Brain microvascular endothelial cell (primary cell): Measurements from ENCODE around the gene SLC2A2.
A peak's percentile ranks its signal among the peaks of the same experiment; 100 is the strongest.
"Not testable (repeated sequence)": the region's sequence is repeated elsewhere in the genome, so short reads cannot be mapped to it uniquely, and the experiment has no call there.

ENCODE experiments used
- DNase-seq: peaks from one replicate; pipeline ENCODE4 v3.0.0-alpha.2; 2020
- H3K27ac ChIP-seq: fragments of 250-450 bp; sonication (Bioruptor Pico); 2 replicates; pipeline ENCODE4 v1.5.1; 2020; ENCODE audit warnings: mild to moderate bottlenecking, moderate library complexity
- H3K27me3 ChIP-seq: fragments of 250-450 bp; sonication (Bioruptor Pico); replicated peaks from 2 replicates; pipeline ENCODE4 v1.5.1; 2020; ENCODE audit warnings: mild to moderate bottlenecking
- H3K36me3 ChIP-seq: fragments of 250-450 bp; sonication (Bioruptor Pico); replicated peaks from 2 replicates; pipeline ENCODE4 v1.5.1; 2020; ENCODE audit warnings: mild to moderate bottlenecking
- H3K4me3 ChIP-seq: 2 replicates; pipeline ENCODE4 v1.5.1; 2011; ENCODE audit warnings: low read depth, mild to moderate bottlenecking, control low read depth, low read length, moderate library complexity
- in situ Hi-C: cut with HindIII; loops from 2 replicates; pipeline ENCODE4 v1.10.0; 2017; ENCODE audit warnings: low sequenced_read_pairs, low pct_ligation_motif_present
- TF ChIP-seq, protein P1 (sequence below): IDR thresholded peaks from 2 replicates; pipeline ENCODE4 v1.5.1; 2011; ENCODE audit warnings: low read depth, mild to moderate bottlenecking, moderate library complexity, low read length, control low read depth, inconsistent platforms; ENCODE audit errors: missing control alignments

SLC2A2 gene

DNA sequence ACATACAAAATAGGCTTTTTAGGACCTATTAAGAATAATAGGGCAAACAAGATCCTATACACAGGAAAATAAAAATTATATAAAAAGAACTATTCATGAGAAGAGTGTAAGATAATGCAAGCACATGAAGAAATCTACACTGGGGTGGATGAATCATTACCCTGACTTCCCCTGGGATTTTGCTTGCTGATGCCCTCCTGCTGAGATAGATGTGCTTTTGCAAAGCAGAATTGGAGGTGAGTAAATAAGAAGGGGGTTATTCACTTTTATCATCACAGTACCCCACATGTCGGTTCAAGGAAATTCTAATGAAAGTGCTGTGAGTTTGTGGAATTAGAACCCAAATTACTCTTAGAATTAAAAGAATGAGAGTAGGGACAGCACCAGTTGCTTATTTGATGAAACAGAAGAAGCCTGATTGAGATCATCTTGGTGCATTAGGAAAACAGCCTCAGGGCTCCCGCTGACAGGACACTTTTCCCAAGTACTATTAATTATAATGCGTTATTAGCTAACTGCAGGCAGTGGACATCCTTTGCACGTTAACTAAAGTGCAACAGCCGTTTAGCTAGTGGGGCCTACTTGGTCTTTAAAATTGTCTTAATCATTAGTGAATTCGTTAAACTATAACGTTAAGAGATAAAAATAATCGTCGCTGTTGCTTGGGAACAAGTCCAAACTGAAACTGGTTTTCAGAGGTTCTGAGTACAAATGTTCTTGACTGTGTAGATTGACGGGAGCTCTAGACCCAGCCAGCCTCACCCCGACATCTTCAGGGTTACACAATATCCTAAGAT, 48.4 kb downstream of the SLC2A2 start:
- in situ Hi-C loops, result no loop called here
- peak; percentile 82 for DNase-seq
- Histone ChIP-seq H3K4me3 (no peak overlapping the region), H3K27ac (no peak overlapping the region), H3K27me3 (no peaks in the 10 kb centered on the region), H3K36me3 (no peaks in the 10 kb centered on the region)
- TF ChIP-seq, protein P1, sequence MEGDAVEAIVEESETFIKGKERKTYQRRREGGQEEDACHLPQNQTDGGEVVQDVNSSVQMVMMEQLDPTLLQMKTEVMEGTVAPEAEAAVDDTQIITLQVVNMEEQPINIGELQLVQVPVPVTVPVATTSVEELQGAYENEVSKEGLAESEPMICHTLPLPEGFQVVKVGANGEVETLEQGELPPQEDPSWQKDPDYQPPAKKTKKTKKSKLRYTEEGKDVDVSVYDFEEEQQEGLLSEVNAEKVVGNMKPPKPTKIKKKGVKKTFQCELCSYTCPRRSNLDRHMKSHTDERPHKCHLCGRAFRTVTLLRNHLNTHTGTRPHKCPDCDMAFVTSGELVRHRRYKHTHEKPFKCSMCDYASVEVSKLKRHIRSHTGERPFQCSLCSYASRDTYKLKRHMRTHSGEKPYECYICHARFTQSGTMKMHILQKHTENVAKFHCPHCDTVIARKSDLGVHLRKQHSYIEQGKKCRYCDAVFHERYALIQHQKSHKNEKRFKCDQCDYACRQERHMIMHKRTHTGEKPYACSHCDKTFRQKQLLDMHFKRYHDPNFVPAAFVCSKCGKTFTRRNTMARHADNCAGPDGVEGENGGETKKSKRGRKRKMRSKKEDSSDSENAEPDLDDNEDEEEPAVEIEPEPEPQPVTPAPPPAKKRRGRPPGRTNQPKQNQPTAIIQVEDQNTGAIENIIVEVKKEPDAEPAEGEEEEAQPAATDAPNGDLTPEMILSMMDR, result no peak

GRCh38 chr3:170976190-170976519, 50.4 kb downstream of the SLC2A2 start:
- TF ChIP-seq, protein P1, result no peak
- in situ Hi-C loops, result no loop called here
- Histone ChIP-seq H3K36me3 (no peaks in the 10 kb centered on the region), H3K4me3 (no peak overlapping the region), H3K27ac (peak overlapping the region; percentile 1), H3K27me3 (no peaks in the 10 kb centered on the region)
- peak; percentile 58 for DNase-seq

GRCh38 chr3:170975283-170976189, 51.0 kb downstream of the SLC2A2 start:
- DNase-seq, result no peak
- TF ChIP-seq, protein P1, result no peak
- Histone ChIP-seq H3K4me3 (no peak overlapping the region), H3K36me3 (no peaks in the 10 kb centered on the region), H3K27ac (peak overlapping the region; percentile 1), H3K27me3 (no peaks in the 10 kb centered on the region)
- in situ Hi-C loops, result no loop called here

DNA sequence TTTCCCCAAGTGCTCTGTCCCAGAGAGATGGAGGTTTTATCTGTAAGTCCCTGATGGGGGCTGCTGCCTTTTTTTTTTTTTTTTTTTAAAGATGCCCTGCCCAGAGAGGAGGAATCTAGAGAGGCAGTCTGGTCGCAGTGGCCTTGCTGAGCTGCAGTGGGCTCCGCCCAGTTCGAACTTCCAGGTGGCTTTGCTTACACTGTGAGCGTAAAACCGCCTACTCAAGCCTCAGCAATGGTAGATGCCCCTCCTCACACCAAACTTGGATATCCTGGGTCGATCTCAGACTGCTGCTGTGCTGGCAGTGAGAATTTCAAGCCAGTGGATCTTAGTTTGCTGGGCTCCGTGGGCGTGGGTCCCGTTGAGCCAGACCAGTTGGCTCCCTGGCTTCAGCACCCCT, 51.6 kb downstream of the SLC2A2 start:
- in situ Hi-C loops, result no loop called here
- no peak for DNase-seq
- no peak overlapping the region for H3K4me3 ChIP-seq
- H3K27ac ChIP-seq, result no peak overlapping the region
- H3K36me3 ChIP-seq, result no peaks in the 10 kb centered on the region
- TF ChIP-seq, protein P1, result no peak
- H3K27me3 ChIP-seq, result no peaks in the 10 kb centered on the region

DNA sequence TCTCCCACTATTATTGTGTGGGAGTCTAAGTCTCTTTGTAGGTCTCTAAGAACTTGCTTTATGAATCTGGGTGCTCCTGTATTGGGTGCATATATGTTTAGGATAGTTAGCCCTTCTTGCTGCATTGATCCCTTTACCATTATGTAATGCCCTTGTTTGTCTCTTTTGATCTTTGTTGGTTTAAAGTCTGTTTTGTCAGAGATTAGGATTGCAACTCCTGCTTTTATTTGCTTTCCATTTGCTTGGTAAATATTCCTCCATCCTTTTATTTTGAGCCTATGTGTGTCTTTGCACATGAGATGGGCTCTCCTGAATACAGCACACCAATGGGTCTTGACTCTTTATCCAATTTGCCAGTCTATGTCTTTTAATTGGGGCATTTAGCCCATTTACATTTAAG, 53.6 kb downstream of the SLC2A2 start:
- in situ Hi-C loops, H3K36me3 ChIP-seq, DNase-seq, H3K27ac ChIP-seq, H3K4me3 ChIP-seq, H3K27me3 ChIP-seq: not testable (repeated sequence)

DNA sequence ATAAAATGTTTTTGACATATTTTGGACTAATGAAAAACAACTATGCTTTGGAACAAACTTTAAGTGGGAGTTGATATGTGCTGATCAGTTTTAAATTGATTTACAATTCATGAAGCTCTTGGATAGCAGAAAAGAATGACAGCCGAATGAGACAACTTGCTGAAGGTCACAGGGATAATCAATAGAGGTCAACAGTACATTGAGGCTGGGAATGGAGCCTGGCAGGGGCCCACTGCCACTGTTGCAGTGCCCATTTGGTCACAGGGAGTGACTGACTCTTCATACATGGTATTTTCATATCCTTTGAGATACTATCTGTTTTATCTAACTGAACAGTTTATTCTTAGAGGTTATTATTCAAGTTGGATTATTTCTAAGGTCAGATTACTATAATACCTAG, 59.4 kb downstream of the SLC2A2 start:
- Histone ChIP-seq H3K4me3 (no peak overlapping the region), H3K36me3 (no peaks in the 10 kb centered on the region), H3K27me3 (no peaks in the 10 kb centered on the region), H3K27ac (no peak overlapping the region)
- in situ Hi-C loops, result no loop called here
- TF ChIP-seq, protein P1, result no peak
- no peak for DNase-seq
